Stimulated activated CD8-positive, alpha-beta memory T cell treated with anti-CD3 and anti-CD28 coated beads, Interleukin-15, amount 100 ng/mL, for 48 hours (primary cell): ENCODE results near the gene TOMM22.
A peak's percentile ranks its signal among the peaks of the same experiment; 100 is the strongest.

Experiments used
- DNase-seq, 2 donors: peaks; one replicate each; pipeline ENCODE4 v3.0.0-alpha.2; 2020; ENCODE audit warnings: low read depth in 2 of 2

Gene TOMM22

GRCh38 chr22:38715176-38715764 is 33.5 kb downstream of the TOMM22 start:
- no peak for DNase-seq

- no peak for DNase-seq
These were observed 34.1 kb downstream of the TOMM22 start for GRCh38 chr22:38715852-38716251.

- no peak for DNase-seq
These were observed 34.5 kb downstream of the TOMM22 start for GRCh38 chr22:38716271-38716670.

- no peak for DNase-seq
These were observed 35.1 kb downstream of the TOMM22 start for GRCh38 chr22:38716826-38717225.

- DNase-seq, result no peak
These were observed 35.5 kb downstream of the TOMM22 start for GRCh38 chr22:38717244-38717643.

- DNase-seq, result no peak
These were observed 36.7 kb downstream of the TOMM22 start for GRCh38 chr22:38718414-38718813.

- DNase-seq, result no peak
These were observed 37.4 kb downstream of the TOMM22 start for GRCh38 chr22:38719196-38719595.

GRCh38 chr22:38720350-38720749 is 38.6 kb downstream of the TOMM22 start:
- no peak for DNase-seq

- DNase-seq, result no peak
These were observed 39.8 kb downstream of the TOMM22 start for GRCh38 chr22:38721551-38721950.

GRCh38 chr22:38724176-38724575 is 42.4 kb downstream of the TOMM22 start:
- DNase-seq, result no peak

GRCh38 chr22:38724926-38725571 is 43.3 kb downstream of the TOMM22 start:
- no peak for DNase-seq

- no peak for DNase-seq
These were observed 44.3 kb downstream of the TOMM22 start for GRCh38 chr22:38725900-38726655.

- DNase-seq, result no peak
These were observed 45.4 kb downstream of the TOMM22 start for GRCh38 chr22:38727123-38727522.

GRCh38 chr22:38727530-38728451 is 46.0 kb downstream of the TOMM22 start:
- DNase-seq, result no peak

GRCh38 chr22:38728871-38729796 is 47.4 kb downstream of the TOMM22 start:
- DNase-seq, result no peak

GRCh38 chr22:38729946-38730345 is 48.2 kb downstream of the TOMM22 start:
- DNase-seq, result no peak

GRCh38 chr22:38730411-38730871 is 48.7 kb downstream of the TOMM22 start:
- DNase-seq, result no peak

GRCh38 chr22:38731703-38732161 is 50.0 kb downstream of the TOMM22 start:
- DNase-seq, result no peak

- DNase-seq, result no peak
These were observed 50.6 kb downstream of the TOMM22 start for GRCh38 chr22:38732251-38732815.

- DNase-seq, result peak in 1 of 2 donors; percentile 21
These were observed 51.6 kb downstream of the TOMM22 start for GRCh38 chr22:38733329-38733723.
